Tibial nerve (tissue), 4 donors: ENCODE measurements around the gene ITIH6. TPM values are rescaled to one million over a fixed set of nuclear protein-coding genes. Genes with fewer than 3 reads are reported as not detected.

Experiments
- DNase-seq, 2 donors: peaks; one replicate each; pipeline ENCODE4 v3.0.0-alpha.2; 2019; ENCODE audit warnings: low spot score in 2 of 2
- H3K27ac ChIP-seq, 4 donors: fragments of 200-600 bp; sonication (generic) in 3 of 4; one replicate each; pipeline ENCODE4 v1.5.1; 2017 to 2019; ENCODE audit warnings: mild to moderate bottlenecking in 1 of 4
- H3K27me3 ChIP-seq, 2 donors: fragments of 200-600 bp; sonication (generic) in 1 of 2; one replicate each; pipeline versions ENCODE4 v1.5.1 to v1.6.0; 2017 to 2019
- H3K36me3 ChIP-seq, 3 donors: fragments of 200-600 bp; sonication (generic); one replicate each; pipeline ENCODE4 v1.5.1; 2018 to 2019
- H3K4me1 ChIP-seq, 4 donors: fragments of 200-600 bp; sonication (generic) in 3 of 4; one replicate each; pipeline ENCODE4 v1.5.1; 2017 to 2019
- H3K4me3 ChIP-seq, 4 donors: fragments of 200-600 bp; sonication (generic) in 3 of 4; one replicate each; pipeline ENCODE4 v1.5.1; 2017 to 2019; ENCODE audit warnings: mild to moderate bottlenecking in 1 of 4, moderate library complexity in 1 of 4
- H3K9me3 ChIP-seq, 4 donors: fragments of 200-600 bp; sonication (generic) in 3 of 4; one replicate each; pipeline ENCODE4 v1.5.1; 2017 to 2019
- EP300 ChIP-seq, 2 donors: sonication (generic); formaldehyde crosslinking; IDR thresholded peaks; one replicate each; pipeline ENCODE4 v1.6.1; 2017; ENCODE audit warnings: antibody characterized with exemption in 2 of 2, mild to moderate bottlenecking in 1 of 2
- POLR2A ChIP-seq, 2 donors: fragments of 450-650 bp; IDR thresholded peaks; one replicate each; pipeline ENCODE4 v1.6.1; 2017; ENCODE audit warnings: antibody characterized with exemption in 2 of 2, mild to moderate bottlenecking in 2 of 2, moderate library complexity in 2 of 2
- WGBS, 2 donors: methylation state at CpG; one replicate each; pipeline ENCODE4 v1.1.5; 2018; 5-methylcytosine and 5-hydroxymethylcytosine counted together
- total RNA-seq, 4 donors: library from RNA; depleted of rRNA; stranded (reverse); fragments of >200 nt; gene quantifications; one replicate each; pipeline ENCODE4 v1.1.0, GENCODE V29; 2016
- TF ChIP-seq, protein P1 (sequence below), 5 experiments: fragments of 200-600 bp in 3 of 5; fragments of 450-650 bp in 2 of 5; sonication (generic) in 3 of 5; IDR thresholded peaks; one replicate each; pipeline ENCODE4 v1.5.1; 2016 to 2019; ENCODE audit warnings: antibody characterized with exemption in 5 of 5, mild to moderate bottlenecking in 3 of 5, moderate library complexity in 2 of 5

The ITIH6 gene
- total RNA-seq, 4 donors from 2014 or later = not detected

DNA sequence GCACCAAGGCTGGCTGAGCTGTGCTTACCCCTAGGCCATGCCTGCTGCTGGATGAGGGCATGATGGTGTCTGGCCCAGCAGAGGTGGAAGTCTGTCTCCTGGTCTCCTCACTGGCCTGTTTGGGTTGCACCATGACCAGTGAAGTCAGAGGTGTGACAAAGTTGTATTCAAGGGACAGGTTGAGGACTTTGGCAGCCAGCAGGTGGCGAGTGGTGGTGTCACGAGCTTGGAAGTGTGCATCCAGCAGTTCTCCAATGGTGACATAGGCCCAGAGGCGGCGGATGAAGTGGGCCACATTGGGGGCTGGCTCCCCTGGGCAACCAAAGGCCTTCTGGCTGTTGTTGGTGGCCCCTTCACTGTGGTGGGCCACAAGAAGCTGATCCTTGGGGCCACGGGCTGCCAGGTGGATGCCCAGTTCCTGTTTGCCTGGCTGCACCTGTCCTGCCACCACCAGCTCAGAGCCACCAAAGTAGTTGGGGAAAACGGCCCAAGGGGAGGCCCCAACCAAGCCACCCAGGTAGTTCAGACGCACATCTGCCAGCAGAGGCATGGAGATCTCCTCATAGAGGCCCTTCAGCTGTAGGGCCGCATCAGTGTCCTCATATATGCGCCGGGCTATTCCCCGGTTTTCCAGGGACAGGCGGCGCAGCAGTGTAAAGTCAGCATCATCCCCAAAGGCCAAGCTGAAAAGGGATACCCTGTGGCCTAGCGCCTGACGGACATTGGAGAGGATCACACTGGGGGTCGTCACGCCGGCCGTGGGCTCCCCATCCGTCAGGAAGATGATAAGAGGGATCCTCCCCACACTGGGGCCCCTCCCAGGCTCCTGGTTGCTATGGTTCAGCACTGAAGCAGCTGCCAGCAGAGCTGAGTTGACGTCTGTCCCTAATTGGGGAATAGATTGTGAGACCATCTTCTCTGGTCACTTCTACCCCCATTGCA, 39.7 kb downstream of the ITIH6 start:
- Histone ChIP-seq H3K9me3 (peaks cover 0 to 4% (median 0%) of the 10 kb centered on the region in 4 donors), H3K4me1 (no peaks in the 10 kb centered on the region), H3K27ac (no peak overlapping the region), H3K4me3 (no peak overlapping the region), H3K27me3 (no peaks in the 10 kb centered on the region), H3K36me3 (no peaks in the 10 kb centered on the region)
- WGBS, 2 donors = 79 to 80% methylated on average over 3 to 19 of the region's 21 CpGs
- TF ChIP-seq EP300 (IDR thresholded peaks at IDR 0.05) = no peak
- TF ChIP-seq POLR2A (IDR thresholded peaks at IDR 0.05) = no peak
- TF ChIP-seq, protein P1, sequence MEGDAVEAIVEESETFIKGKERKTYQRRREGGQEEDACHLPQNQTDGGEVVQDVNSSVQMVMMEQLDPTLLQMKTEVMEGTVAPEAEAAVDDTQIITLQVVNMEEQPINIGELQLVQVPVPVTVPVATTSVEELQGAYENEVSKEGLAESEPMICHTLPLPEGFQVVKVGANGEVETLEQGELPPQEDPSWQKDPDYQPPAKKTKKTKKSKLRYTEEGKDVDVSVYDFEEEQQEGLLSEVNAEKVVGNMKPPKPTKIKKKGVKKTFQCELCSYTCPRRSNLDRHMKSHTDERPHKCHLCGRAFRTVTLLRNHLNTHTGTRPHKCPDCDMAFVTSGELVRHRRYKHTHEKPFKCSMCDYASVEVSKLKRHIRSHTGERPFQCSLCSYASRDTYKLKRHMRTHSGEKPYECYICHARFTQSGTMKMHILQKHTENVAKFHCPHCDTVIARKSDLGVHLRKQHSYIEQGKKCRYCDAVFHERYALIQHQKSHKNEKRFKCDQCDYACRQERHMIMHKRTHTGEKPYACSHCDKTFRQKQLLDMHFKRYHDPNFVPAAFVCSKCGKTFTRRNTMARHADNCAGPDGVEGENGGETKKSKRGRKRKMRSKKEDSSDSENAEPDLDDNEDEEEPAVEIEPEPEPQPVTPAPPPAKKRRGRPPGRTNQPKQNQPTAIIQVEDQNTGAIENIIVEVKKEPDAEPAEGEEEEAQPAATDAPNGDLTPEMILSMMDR (IDR thresholded peaks at IDR 0.05) = no peak
- DNase-seq = no peak

DNA sequence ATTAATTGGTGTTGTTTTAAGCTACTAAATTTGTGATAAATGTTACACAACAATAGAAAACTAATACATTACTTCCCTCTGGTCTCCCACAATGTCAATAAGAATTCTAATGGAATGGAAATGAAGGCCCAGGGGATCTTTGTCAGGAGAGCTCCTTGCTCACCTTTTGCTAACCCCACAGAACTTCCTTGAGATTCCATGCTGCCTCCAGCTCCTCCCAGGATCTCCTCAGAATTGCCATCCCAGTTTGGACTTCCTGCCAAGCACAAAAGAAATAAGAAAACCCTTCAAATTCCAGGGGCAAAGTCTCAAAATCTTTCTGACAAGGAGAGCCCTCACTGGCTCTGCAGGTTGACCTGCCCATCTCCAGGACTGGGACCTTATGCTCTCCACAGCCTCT, 43.2 kb downstream of the ITIH6 start:
- Histone ChIP-seq H3K9me3 (no peaks in the 10 kb centered on the region), H3K27me3 (no peaks in the 10 kb centered on the region), H3K36me3 (no peaks in the 10 kb centered on the region), H3K4me1 (no peaks in the 10 kb centered on the region), H3K4me3 (no peak overlapping the region), H3K27ac (no peak overlapping the region)
- TF ChIP-seq, protein P1 (IDR thresholded peaks at IDR 0.05) = no peak
- TF ChIP-seq POLR2A (IDR thresholded peaks at IDR 0.05) = no peak
- TF ChIP-seq EP300 (IDR thresholded peaks at IDR 0.05) = no peak
- DNase-seq = no peak

DNA sequence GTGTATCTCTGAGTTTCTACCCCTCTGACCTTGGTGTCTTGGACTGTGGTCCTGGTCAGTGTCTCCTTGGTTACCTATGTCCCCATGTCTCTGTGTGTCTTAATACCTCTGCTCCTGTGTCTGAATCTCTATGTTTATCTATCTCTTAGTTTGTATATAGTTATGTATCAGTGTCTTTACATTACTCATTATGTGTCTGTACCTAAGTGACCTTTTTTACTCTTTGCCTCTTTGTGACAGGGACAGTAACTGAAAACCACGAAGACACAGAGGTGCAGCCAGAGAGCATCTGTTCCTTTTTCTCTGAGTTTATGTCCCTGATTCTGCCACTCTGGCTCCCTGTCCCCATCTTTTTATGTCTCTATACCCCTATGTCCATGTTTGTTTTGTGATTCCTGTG, 49.4 kb downstream of the ITIH6 start:
- TF ChIP-seq, protein P1 (IDR thresholded peaks at IDR 0.05) = no peak
- no peak for TF ChIP-seq POLR2A (IDR thresholded peaks at IDR 0.05)
- no peak for TF ChIP-seq EP300 (IDR thresholded peaks at IDR 0.05)
- Histone ChIP-seq H3K4me3 (no peak overlapping the region), H3K27ac (no peak overlapping the region), H3K36me3 (no peaks in the 10 kb centered on the region), H3K4me1 (no peaks in the 10 kb centered on the region), H3K27me3 (no peaks in the 10 kb centered on the region), H3K9me3 (no peaks in the 10 kb centered on the region)
- DNase-seq = no peak
- WGBS, 2 donors = 61 to 73% methylated on average over 1 of the region's 1 CpG

DNA sequence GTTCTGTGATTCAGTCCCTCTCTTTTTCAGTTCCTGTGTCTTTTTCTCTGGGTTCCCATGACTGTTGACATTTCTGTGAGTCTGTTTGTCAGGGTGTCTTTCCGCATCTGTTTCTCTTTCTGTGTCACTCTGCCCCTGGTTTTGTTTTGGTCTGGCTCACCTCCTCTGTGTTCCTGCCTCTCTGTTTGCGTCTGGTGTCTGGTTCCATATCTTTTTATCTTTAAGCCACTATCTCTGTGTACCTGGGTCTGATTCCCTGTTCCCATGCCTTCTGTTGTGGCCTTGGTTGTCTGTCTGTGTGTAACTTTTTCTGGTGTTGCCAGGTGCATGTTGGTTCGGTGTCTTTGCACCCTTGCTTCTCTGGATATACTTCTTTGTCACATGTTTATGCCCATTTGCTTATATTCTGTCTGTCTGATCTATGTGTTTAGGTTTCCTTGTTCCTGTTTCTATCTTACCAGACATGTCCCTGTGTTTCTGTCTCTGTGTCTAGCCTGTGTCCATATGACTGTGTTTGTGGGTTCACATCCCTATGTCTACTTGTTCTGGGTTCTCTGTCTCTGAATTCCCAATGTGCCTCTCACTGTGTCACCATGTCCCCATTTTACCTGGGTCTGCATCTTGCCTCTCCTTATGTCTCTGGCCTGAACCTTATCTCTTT, 50.2 kb downstream of the ITIH6 start:
- DNase-seq = no peak
- H3K4me3 ChIP-seq = no peak overlapping the region
- no peak overlapping the region for H3K27ac ChIP-seq
- WGBS, 2 donors = 78 to 89% methylated on average over 3 of the region's 3 CpGs
- no peaks in the 10 kb centered on the region for H3K36me3 ChIP-seq
- H3K9me3 ChIP-seq = no peaks in the 10 kb centered on the region
- no peaks in the 10 kb centered on the region for H3K4me1 ChIP-seq
- H3K27me3 ChIP-seq = no peaks in the 10 kb centered on the region
- TF ChIP-seq EP300 (IDR thresholded peaks at IDR 0.05) (no peak), POLR2A (IDR thresholded peaks at IDR 0.05) (no peak)
- TF ChIP-seq, protein P1 (IDR thresholded peaks at IDR 0.05) = no peak

DNA sequence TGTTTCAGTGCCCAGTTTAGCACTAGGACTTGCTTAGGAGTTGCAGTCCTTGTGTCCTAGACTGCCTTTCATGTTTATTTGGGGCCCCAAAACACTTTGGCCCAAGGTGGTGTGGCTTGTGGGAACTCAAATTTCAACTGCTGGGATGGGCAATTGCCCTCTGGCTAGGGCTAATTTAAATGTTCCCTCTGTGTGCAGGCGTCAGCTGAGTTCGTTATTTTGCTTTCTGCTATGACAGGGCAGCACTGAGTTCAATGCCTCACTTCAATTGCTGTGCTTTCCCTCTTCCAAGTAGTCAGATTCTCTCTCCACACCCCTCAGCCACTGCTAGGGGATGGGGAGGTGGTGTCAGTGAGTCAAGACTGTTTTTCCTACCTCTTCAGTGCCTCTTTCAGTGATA, 51.1 kb downstream of the ITIH6 start:
- WGBS, 2 donors = 54% methylated on average over 2 of the region's 2 CpGs; no CpG with 5 or more reads in 1 of the 2 donors

More for the DNA sequence above, 51.1 kb downstream of the ITIH6 start:
- no peak for DNase-seq
- Histone ChIP-seq H3K27me3 (no peaks in the 10 kb centered on the region), H3K4me1 (no peaks in the 10 kb centered on the region), H3K4me3 (no peak overlapping the region), H3K27ac (no peak overlapping the region), H3K9me3 (no peaks in the 10 kb centered on the region), H3K36me3 (no peaks in the 10 kb centered on the region)
- TF ChIP-seq EP300 (IDR thresholded peaks at IDR 0.05) = no peak
- TF ChIP-seq, protein P1 (IDR thresholded peaks at IDR 0.05) = no peak
